ENCODE measurements around the gene ZBTB4.
"Not testable (repeated sequence)": the region's sequence is repeated elsewhere in the genome, so short reads cannot be mapped to it uniquely, and the experiment has no call there.

ZBTB4 gene

GRCh38 chr17:7484067-7484918 is 4.9 kb upstream of the ZBTB4 start, which contains the start of gene POLR2A:
TSS of gene POLR2A (plus strand) at chr17:7484366.
- TF ChIP-seq REST (IDR thresholded peaks at IDR 0.05; ENCODE audit: insufficient read depth in 1 of 2, low read depth in 2 of 2, low read length in 2 of 2): peak; percentile 62 to 66
- peak; percentile 99 for TF ChIP-seq TAF1 (IDR thresholded peaks at IDR 0.05; ENCODE audit: borderline replicate concordance, insufficient read depth, low read length)
- no peak for TF ChIP-seq SIN3A (IDR thresholded peaks at IDR 0.05; ENCODE audit: borderline replicate concordance, insufficient read depth, low read length)
- peak; percentile 88 for TF ChIP-seq FOXP2 (optimal IDR thresholded peaks at IDR 0.05; ENCODE audit: borderline replicate concordance, extremely low read depth, extremely low read length, insufficient read depth)
- peak; percentile 100 for TF ChIP-seq POLR2AphosphoS5 (IDR thresholded peaks at IDR 0.05; ENCODE audit: low read depth, low read length)

GRCh38 chr17:7483255-7484066 is 4.0 kb upstream of the ZBTB4 start:
- TF ChIP-seq REST (IDR thresholded peaks at IDR 0.05; ENCODE audit: insufficient read depth in 1 of 2, low read depth in 2 of 2, low read length in 2 of 2) (peak; percentile 10 to 38; a peak in 1 of 4 replicates), POLR2AphosphoS5 (IDR thresholded peaks at IDR 0.05; ENCODE audit: low read depth, low read length) (no peak), FOXP2 (optimal IDR thresholded peaks at IDR 0.05; ENCODE audit: borderline replicate concordance, extremely low read depth, extremely low read length, insufficient read depth) (no peak), SIN3A (IDR thresholded peaks at IDR 0.05; ENCODE audit: borderline replicate concordance, insufficient read depth, low read length) (peak; percentile 79; the same call in 1 of the 2 replicates)

- TF ChIP-seq SIN3A (IDR thresholded peaks at IDR 0.05; ENCODE audit: borderline replicate concordance, insufficient read depth, low read length); POLR2AphosphoS5 (IDR thresholded peaks at IDR 0.05; ENCODE audit: low read depth, low read length); FOXP2 (optimal IDR thresholded peaks at IDR 0.05; ENCODE audit: borderline replicate concordance, extremely low read depth, extremely low read length, insufficient read depth): not testable (repeated sequence)
These were observed 1.8 kb upstream of the ZBTB4 start, which contains the start of gene SLC35G6 for GRCh38 chr17:7481275-7481674. TSS of gene SLC35G6 (plus strand) at chr17:7481446. CDS start at chr17:7481517, 71 bp downstream.

- TF ChIP-seq POLR2AphosphoS5 (IDR thresholded peaks at IDR 0.05; ENCODE audit: low read depth, low read length) (no peak), TAF1 (IDR thresholded peaks at IDR 0.05; ENCODE audit: borderline replicate concordance, insufficient read depth, low read length) (no peak), SIN3A (IDR thresholded peaks at IDR 0.05; ENCODE audit: borderline replicate concordance, insufficient read depth, low read length) (no peak), FOXP2 (optimal IDR thresholded peaks at IDR 0.05; ENCODE audit: borderline replicate concordance, extremely low read depth, extremely low read length, insufficient read depth) (no peak), REST (IDR thresholded peaks at IDR 0.05; ENCODE audit: insufficient read depth in 1 of 2, low read depth in 2 of 2, low read length in 2 of 2) (no peak)
These were observed 606 bp upstream of the ZBTB4 start for GRCh38 chr17:7480089-7480384.
